H1 (cell line): ENCODE data around the gene AGPAT3. TPM values are rescaled to one million over a fixed set of nuclear protein-coding genes. Genes with fewer than 3 reads are reported as not detected.

ENCODE experiments used
- CTCF ChIA-PET: fragments of 300-600 bp; sonication (Branson Sonifier 250); formaldehyde crosslinking; loops from one replicate; lab custom pipeline; 2021; ENCODE audit not compliant: partially characterized antibody; lab: Charles Lee
- POLR2A ChIA-PET: fragments of 300-600 bp; sonication (Branson Sonifier 250); formaldehyde crosslinking; loops from one replicate; lab custom pipeline; 2021; ENCODE audit warnings: inconsistent platforms; ENCODE audit not compliant: partially characterized antibody; lab: Charles Lee
- DNase-seq, 2 experiments: peaks; one replicate each; pipeline versions ENCODE4 v3.0.0 to v3.0.0-alpha.2; 2010 to 2022; ENCODE audit warnings: low spot score in 2 of 2, low read depth in 1 of 2, mixed read lengths in 1 of 2
- FAIRE-seq: peaks from 2 replicates; lab custom pipeline; 2011; peaks lifted over from hg19 to GRCh38; lab: Jason Lieb, UNC
- H2AFZ ChIP-seq: 2 replicates; pipeline ENCODE4 v1.8.1; 2012; ENCODE audit warnings: low read length, inconsistent platforms
- H2AK5ac ChIP-seq: 2 replicates; pipeline ENCODE4 v1.6.1; 2013; ENCODE audit warnings: low read depth, low read length
- H2BK120ac ChIP-seq: replicated peaks from 2 replicates; pipeline ENCODE3; 2013; ENCODE audit warnings: low read depth, low read length, inconsistent platforms
- H2BK12ac ChIP-seq: 2 replicates; pipeline ENCODE4 v1.6.1; 2013; ENCODE audit warnings: low read depth, low read length
- H2BK15ac ChIP-seq: 2 replicates; pipeline ENCODE4 v1.6.1; 2013; ENCODE audit warnings: low read length
- H2BK20ac ChIP-seq: 2 replicates; pipeline ENCODE4 v1.6.1; 2013; ENCODE audit warnings: low read length
- H2BK5ac ChIP-seq: 2 replicates; pipeline ENCODE4 v1.6.1; 2013; ENCODE audit warnings: low read depth, low read length
- H3K14ac ChIP-seq: 2 replicates; pipeline ENCODE4 v1.6.1; 2013; ENCODE audit warnings: inconsistent platforms; ENCODE audit not compliant: insufficient read length
- H3K18ac ChIP-seq: 2 replicates; pipeline ENCODE4 v1.6.1; 2013; ENCODE audit warnings: low read length; ENCODE audit errors: extremely low read depth
- H3K23ac ChIP-seq: 2 replicates; pipeline ENCODE4 v1.6.1; 2013; ENCODE audit warnings: inconsistent platforms; ENCODE audit not compliant: insufficient read length
- H3K23me2 ChIP-seq: 2 replicates; pipeline ENCODE4 v1.6.1; 2013; ENCODE audit warnings: low read depth, low read length
- H3K27ac ChIP-seq: 2 replicates; pipeline ENCODE4 v1.6.1; 2011; ENCODE audit warnings: low read depth, low read length, inconsistent platforms
- H3K27me3 ChIP-seq, 4 experiments: replicated peaks in 1 of 4; 1 replicate in 1 of 4; 2 replicates in 3 of 4; pipeline versions ENCODE4 v1.6.1 to v1.8.1; 2011 to 2013; ENCODE audit warnings: low read length in 3 of 4, mild to moderate bottlenecking in 3 of 4, inconsistent platforms in 2 of 4, mixed read lengths in 2 of 4, moderate library complexity in 1 of 4; ENCODE audit not compliant: control insufficient read depth in 3 of 4, insufficient read depth in 3 of 4; ENCODE audit errors: extremely low read depth in 1 of 4
- H3K36me3 ChIP-seq, 4 experiments: 2 replicates each; pipeline versions ENCODE4 v1.6.1 to v1.8.1; 2011 to 2013; ENCODE audit warnings: mild to moderate bottlenecking in 4 of 4, low read length in 3 of 4, moderate library complexity in 2 of 4, control low read depth in 1 of 4, inconsistent platforms in 1 of 4; ENCODE audit not compliant: insufficient read depth in 4 of 4, control insufficient read depth in 2 of 4
- H3K4ac ChIP-seq: replicated peaks from 2 replicates; pipeline ENCODE3; 2013; ENCODE audit warnings: low read length, low read depth, mixed read lengths, inconsistent platforms; ENCODE audit not compliant: insufficient read length
- H3K4me1 ChIP-seq, 4 experiments: replicated peaks in 1 of 4; 1 replicate in 1 of 4; 2 replicates in 3 of 4; pipeline versions ENCODE4 v1.6.1 to v1.8.1; 2011 to 2013; ENCODE audit warnings: low read length in 3 of 4, inconsistent platforms in 2 of 4, mixed read lengths in 1 of 4; ENCODE audit not compliant: insufficient read depth in 4 of 4, control insufficient read depth in 3 of 4
- H3K4me2 ChIP-seq, 2 experiments: 2 replicates each; pipeline versions ENCODE4 v1.6.1 to v1.8.1; 2011 to 2013; ENCODE audit warnings: low read depth in 2 of 2, low read length in 2 of 2, control low read depth in 1 of 2, inconsistent platforms in 1 of 2, mild to moderate bottlenecking in 1 of 2; ENCODE audit not compliant: insufficient read depth in 1 of 2
- H3K4me3 ChIP-seq, 4 experiments: fragments of 200-600, 300-600 bp in 1 of 4; sonication (generic), shearing (Covaris generic), sonication (Bioruptor Twin) in 1 of 4; 2 replicates each; pipeline versions ENCODE4 v1.5.1 to v1.8.1; 2011 to 2016; ENCODE audit warnings: low read length in 4 of 4, low read depth in 3 of 4, control low read depth in 2 of 4, inconsistent platforms in 2 of 4, mild to moderate bottlenecking in 2 of 4, mixed read lengths in 1 of 4, moderate library complexity in 1 of 4; ENCODE audit not compliant: insufficient read depth in 2 of 4; ENCODE audit errors: extremely low read depth in 1 of 4
- H3K56ac ChIP-seq: replicated peaks from 2 replicates; pipeline ENCODE3; 2013; ENCODE audit warnings: low read depth, mild to moderate bottlenecking, mixed read lengths, low read length, inconsistent platforms; ENCODE audit not compliant: insufficient read length
- H3K79me1 ChIP-seq: 2 replicates; pipeline ENCODE4 v1.6.1; 2013; ENCODE audit warnings: low read depth, low read length, control low read depth
- H3K79me2 ChIP-seq, 2 experiments: 2 replicates each; pipeline versions ENCODE4 v1.6.1 to v1.8.1; 2012 to 2013; ENCODE audit warnings: low read length in 2 of 2, mild to moderate bottlenecking in 2 of 2, inconsistent platforms in 1 of 2; ENCODE audit not compliant: insufficient read depth in 2 of 2, control insufficient read depth in 1 of 2
- H3K9ac ChIP-seq, 4 experiments: replicated peaks in 1 of 4; 1 replicate in 1 of 4; 2 replicates in 3 of 4; pipeline versions ENCODE4 v1.6.1 to v1.8.1; 2011 to 2013; ENCODE audit warnings: low read depth in 3 of 4, low read length in 3 of 4, control low read depth in 2 of 4, mild to moderate bottlenecking in 2 of 4, moderate library complexity in 2 of 4, inconsistent platforms in 1 of 4; ENCODE audit errors: extremely low read depth in 1 of 4
- H3K9me3 ChIP-seq, 2 experiments: 2 replicates each; pipeline versions ENCODE4 v1.6.1 to v1.8.1; 2012 to 2013; ENCODE audit warnings: mild to moderate bottlenecking in 2 of 2, moderate library complexity in 2 of 2, control low read depth in 1 of 2, inconsistent platforms in 1 of 2, low read depth in 1 of 2, low read length in 1 of 2, mixed read lengths in 1 of 2; ENCODE audit not compliant: insufficient read depth in 2 of 2
- H4K20me1 ChIP-seq, 2 experiments: replicated peaks in 1 of 2; 2 replicates each; pipeline versions ENCODE3 to v1.8.1; 2011 to 2013; ENCODE audit warnings: inconsistent platforms in 2 of 2, low read length in 2 of 2, mild to moderate bottlenecking in 1 of 2; ENCODE audit not compliant: insufficient read depth in 2 of 2, control insufficient read depth in 1 of 2
- H4K5ac ChIP-seq: 2 replicates; pipeline ENCODE4 v1.6.1; 2013; ENCODE audit warnings: low read length, low read depth, mixed read lengths, inconsistent platforms; ENCODE audit not compliant: insufficient read length
- H4K8ac ChIP-seq: 2 replicates; pipeline ENCODE4 v1.8.0; 2013; ENCODE audit warnings: mild to moderate bottlenecking, moderate library complexity, low read length, inconsistent platforms; ENCODE audit not compliant: insufficient read depth; ENCODE audit errors: extremely low read depth
- H4K91ac ChIP-seq: replicated peaks from 2 replicates; pipeline ENCODE3; 2013; ENCODE audit warnings: low read length, mixed read lengths, inconsistent platforms; ENCODE audit not compliant: insufficient read length
- ASH2L ChIP-seq: fragments of 200-600, 300-600 bp; sonication (generic); IDR thresholded peaks from one replicate; pipeline ENCODE4 v1.7.1; 2017; ENCODE audit warnings: low read length
- ATF3 ChIP-seq: IDR thresholded peaks from 2 replicates; pipeline ENCODE4 v1.6.1; 2011; ENCODE audit warnings: low read depth, mild to moderate bottlenecking, low read length; ENCODE audit not compliant: insufficient read depth
- CEBPB ChIP-seq: IDR thresholded peaks from 2 replicates; pipeline ENCODE4 v1.6.1; 2012; ENCODE audit warnings: low read depth, low read length
- CHD2 ChIP-seq: IDR thresholded peaks from 2 replicates; pipeline ENCODE4 v1.6.1; 2012; ENCODE audit warnings: low read length, improper control_type of control experiment
- EP300 ChIP-seq, 2 experiments: IDR thresholded peaks; 1 replicate in 1 of 2; 2 replicates in 1 of 2; pipeline ENCODE4 v1.6.1; 2011 to 2012; ENCODE audit warnings: low read depth in 2 of 2, low read length in 2 of 2, mild to moderate bottlenecking in 2 of 2, borderline replicate concordance in 1 of 2, inconsistent platforms in 1 of 2, moderate library complexity in 1 of 2
- GABPA ChIP-seq: IDR thresholded peaks from 2 replicates; pipeline ENCODE4 v1.6.1; 2011; ENCODE audit warnings: mild to moderate bottlenecking, low read length, moderate library complexity, borderline replicate concordance; ENCODE audit not compliant: insufficient read depth
- HDAC2 ChIP-seq, 2 experiments: fragments of 300-600 bp in 1 of 2; sonication (generic) in 1 of 2; IDR thresholded peaks; 2 replicates each; pipeline ENCODE4 v1.6.1; 2011 to 2012; ENCODE audit warnings: low read depth in 2 of 2, low read length in 2 of 2, mild to moderate bottlenecking in 2 of 2, moderate library complexity in 2 of 2, borderline replicate concordance in 1 of 2, inconsistent platforms in 1 of 2
- HDAC6 ChIP-seq: IDR thresholded peaks from one replicate; pipeline ENCODE4 v1.7.1; 2012; ENCODE audit warnings: low read depth, mild to moderate bottlenecking, inconsistent platforms, low read length, moderate library complexity
- MAFK ChIP-seq: IDR thresholded peaks from 2 replicates; pipeline ENCODE4 v1.6.1; 2012; ENCODE audit warnings: low read depth, mild to moderate bottlenecking, improper control_type of control experiment, low read length
- WGBS, 2 experiments: shearing (Covaris generic) in 1 of 2; methylation state at CpG; one replicate each; pipeline versions ENCODE4 v1.1.6 to v1.1.7; 2013 to 2015; ENCODE audit warnings: low lambda C conversion rate in 2 of 2, mixed read lengths in 2 of 2, inconsistent platforms in 1 of 2, low coverage in 1 of 2, missing lambda C conversion rate in 1 of 2; ENCODE audit not compliant: insufficient replicate concordance in 2 of 2, insufficient coverage in 1 of 2, insufficient read length in 1 of 2; ENCODE audit errors: extremely low coverage in 1 of 2, missing lambda C conversion rate in 1 of 2; 5-methylcytosine and 5-hydroxymethylcytosine counted together
- polyA plus RNA-seq, 7 experiments: library from polyadenylated mRNA; depleted of rRNA in 3 of 7; stranded (reverse) in 5 of 7; unstranded in 2 of 7; fragments of >200 nt in 5 of 7; fragments of 200-250 nt in 2 of 7; gene quantifications; 1 replicate in 5 of 7; 2 replicates in 1 of 7; 4 replicates in 1 of 7; pipeline versions ENCODE4 v1.2.1 to v1.2.3, GENCODE V29; 2011 to 2013; ENCODE audit warnings: missing spikeins in 2 of 7, mixed read lengths in 2 of 7
- total RNA-seq: library from RNA; stranded (reverse); fragmentation: NEBNext Ultra II Directional; extraction: Animal tissue kit (Norgen Biotek cat#: 25700); gene quantifications from 2 replicates; pipeline ENCODE4 v1.2.1, GENCODE V29; 2021

The AGPAT3 gene
- total and polyA plus RNA-seq, 2 of the 8 experiments (the other 6 are each of a cell fraction or from before 2014, with no cell fraction given) = 5.8 to 7.3 TPM

GRCh38 chr21:44020551-44020950, 155.5 kb downstream of the AGPAT3 start:
- CTCF ChIA-PET = interaction anchor here (0.6 to 1.6 kb wide), 4 partner anchors 11 to 51 kb away, joined by 3 to 4 read pairs (median 4); no protein-coding TSS in a partner anchor
- no peak overlapping the region for H2BK15ac ChIP-seq
- no peak overlapping the region for H2BK20ac ChIP-seq
- TF ChIP-seq ASH2L (no peak), GABPA (no peak), CEBPB (no peak), EP300 (IDR thresholded peaks at IDR 0.05; ENCODE audit: borderline replicate concordance in 1 of 2, low read depth in 2 of 2, low read length in 2 of 2) (no peak), CHD2 (no peak), HDAC2 (IDR thresholded peaks at IDR 0.05; ENCODE audit: borderline replicate concordance in 1 of 2, low read depth in 2 of 2, low read length in 2 of 2) (no peak), MAFK (no peak), HDAC6 (no peak), ATF3 (no peak)

More at GRCh38 chr21:44020551-44020950, 155.5 kb downstream of the AGPAT3 start:
- H4K20me1 ChIP-seq = peaks cover 7 to 20% of the 10 kb centered on the region in 2 experiments
- 79% methylated on average over 4 of the region's 4 CpGs; no CpG with 5 or more reads in 1 of the 2 experiments for WGBS, 2 experiments
- H3K27me3 ChIP-seq = no peaks in the 10 kb centered on the region
- no peak overlapping the region for H2BK5ac ChIP-seq
- peaks cover under 1 to 7% (median 5%) of the 10 kb centered on the region in 4 experiments for H3K4me1 ChIP-seq
- H3K18ac ChIP-seq = no peak overlapping the region
- H3K9me3 ChIP-seq = no peaks in the 10 kb centered on the region
- H4K5ac ChIP-seq = no peak overlapping the region
- H3K79me1 ChIP-seq = peaks cover 7% of the 10 kb centered on the region
- H4K8ac ChIP-seq = no peak overlapping the region
- H2BK12ac ChIP-seq = no peak overlapping the region
- no peak overlapping the region for H3K23ac ChIP-seq
- no peaks in the 10 kb centered on the region for H3K23me2 ChIP-seq
- DNase-seq = no peak
- no peaks in the 10 kb centered on the region; a peak in 1 of 8 replicates for H3K36me3 ChIP-seq
- H3K79me2 ChIP-seq = peaks cover 28 to 95% of the 10 kb centered on the region in 2 experiments
- no peak overlapping the region for H3K4ac ChIP-seq
- no peak overlapping the region for H4K91ac ChIP-seq
- no peak overlapping the region for H3K9ac ChIP-seq
- no peak for FAIRE-seq
- no peak overlapping the region for H3K4me3 ChIP-seq
- H3K14ac ChIP-seq = no peak overlapping the region
- no peak overlapping the region for H3K4me2 ChIP-seq
- H2AFZ ChIP-seq = no peak overlapping the region
- POLR2A ChIA-PET = interaction anchor here (1.3 to 1.5 kb wide), 2 partner anchors 8 to 58 kb away, joined by 3 to 6 read pairs; partner anchors contain the start of gene TRAPPC10
- no peak overlapping the region for H3K56ac ChIP-seq
- no peak overlapping the region for H2BK120ac ChIP-seq
- no peak overlapping the region for H2AK5ac ChIP-seq
- H3K27ac ChIP-seq = no peak overlapping the region
